ENCODE data around the gene MRM2.

Gene MRM2

GRCh38 chr7:2196381-2197378 lies 45.3 kb downstream of the MRM2 start (continued):
- TF ChIP-seq REST (tag by site-specific recombination; IDR thresholded peaks at IDR 0.05) = no peak
- no peak for TF ChIP-seq BCL6B (tag by site-specific recombination; IDR thresholded peaks at IDR 0.05)

GRCh38 chr7:2195400-2196246 lies 46.4 kb downstream of the MRM2 start:
- Histone ChIP-seq H3K36me3 (ENCODE audit: control insufficient read depth in 2 of 2, insufficient read depth in 1 of 2, low read length in 2 of 2) (peaks cover 0 to 53% of the 10 kb centered on the region in 2 experiments; a peak in 2 of 3 replicates), H3K4me3 (ENCODE audit: low read depth, low read length) (no peak overlapping the region), H3K4me1 (ENCODE audit: control insufficient read depth, insufficient read depth, low read length) (no peaks in the 10 kb centered on the region), H3K27ac (ENCODE audit: extremely low read depth, low read depth, low read length) (no peak overlapping the region), H3K9me3 (ENCODE audit: control insufficient read depth, insufficient read depth, low read depth, low read length) (no peaks in the 10 kb centered on the region)
- POLR2A ChIA-PET = no interaction called here
- CTCF ChIA-PET = interaction anchor here (0.6 to 1.4 kb wide), 5 partner anchors 9 to 594 kb away, joined by 3 to 5 read pairs (median 3); partner anchors contain the start of gene MAD1L1
- no peak for TF ChIP-seq PATZ1 (tag by site-specific recombination; IDR thresholded peaks at IDR 0.05)
- no peak for TF ChIP-seq ZNF600 (tag by site-specific recombination; IDR thresholded peaks at IDR 0.05)
- TF ChIP-seq ZBTB20 (tag by site-specific recombination; IDR thresholded peaks at IDR 0.05) = no peak
- TF ChIP-seq ZNF513 (tag by site-specific recombination; IDR thresholded peaks at IDR 0.05) = no peak
- no peak for TF ChIP-seq ELK4 (IDR thresholded peaks at IDR 0.05; ENCODE audit: borderline replicate concordance, low read depth, low read length)
- TF ChIP-seq TSHZ1 (tag by site-specific recombination; IDR thresholded peaks at IDR 0.05; ENCODE audit: borderline replicate concordance) = no peak
- TF ChIP-seq ZNF747 (tag by site-specific recombination; IDR thresholded peaks at IDR 0.05) = no peak
- TF ChIP-seq INSM2 (tag by site-specific recombination; IDR thresholded peaks at IDR 0.05) = no peak
- TF ChIP-seq ZNF239 (tag by site-specific recombination; IDR thresholded peaks at IDR 0.05) = no peak
- TF ChIP-seq KLF9 (tag by site-specific recombination; IDR thresholded peaks at IDR 0.05; ENCODE audit: low read depth) = no peak
- no peak for TF ChIP-seq MZF1 (tag by site-specific recombination; IDR thresholded peaks at IDR 0.05; ENCODE audit: borderline replicate concordance)
- no peak for TF ChIP-seq ZNF266 (tag by site-specific recombination; IDR thresholded peaks at IDR 0.05; ENCODE audit: low read depth)
- no peak for TF ChIP-seq KLF7 (tag by site-specific recombination; IDR thresholded peaks at IDR 0.05; ENCODE audit: borderline replicate concordance)
- TF ChIP-seq ZNF843 (tag by site-specific recombination; IDR thresholded peaks at IDR 0.05) = no peak
- TF ChIP-seq RBAK (tag by site-specific recombination; IDR thresholded peaks at IDR 0.05) = no peak
